Adrenal gland (tissue), 5 donors: ENCODE measurements around the gene SNN.

Experiments used
- CTCF ChIP-seq, 6 experiments: fragments of 450-650 bp in 4 of 6; fragments of 200-600 bp in 2 of 6; sonication (generic) in 1 of 6; IDR thresholded peaks; 1 replicate in 5 of 6; 2 replicates in 1 of 6; pipeline versions ENCODE4 v1.5.1 to v1.8.0; 2016 to 2021; ENCODE audit warnings: antibody characterized with exemption in 6 of 6, mild to moderate bottlenecking in 2 of 6, moderate library complexity in 1 of 6
- POLR2A ChIP-seq, 2 donors: fragments of 450-650 bp; IDR thresholded peaks; one replicate each; pipeline ENCODE4 v1.6.1; 2017; ENCODE audit warnings: antibody characterized with exemption in 2 of 2, mild to moderate bottlenecking in 2 of 2, moderate library complexity in 1 of 2
- donor health status: DM: no; HTN: no; CAD: no.

- no peak for TF ChIP-seq CTCF (IDR thresholded peaks at IDR 0.05)
- TF ChIP-seq POLR2A (IDR thresholded peaks at IDR 0.05), result no peak
These were observed 32.0 kb upstream of the SNN start for GRCh38 chr16:11636172-11636721.
